GM12878 (cell line): ENCODE measurements around the gene CABP7. TPM values are rescaled to one million over a fixed set of nuclear protein-coding genes. Genes with fewer than 3 reads are reported as not detected.

Experiments used
- ATAC-seq: fragments of 200-7000 bp; cut with Tn5 transposase; 3 replicates; pipeline ENCODE4 v1.9.1; 2020; ENCODE audit warnings: mild to moderate bottlenecking, moderate library complexity
- BruUV-seq: library from RNA; stranded (reverse); fragments of 400-500 nt; replicated peaks from 2 replicates; lab custom pipeline; 2021; lab: Mats Ljungman, UMichigan
- CTCF ChIA-PET: fragments of 300-600 bp; sonication (Branson Sonifier 250); formaldehyde crosslinking; extraction: SDS; loops from one replicate; lab custom pipeline; 2021; ENCODE audit warnings: inconsistent platforms; lab: Yijun Ruan, JAX
- POLR2A ChIA-PET: fragments of 350-600 bp; formaldehyde crosslinking; extraction: SDS; loops from one replicate; lab custom pipeline; 2021; ENCODE audit warnings: inconsistent platforms; lab: Charles Lee
- RAD21 ChIA-PET: fragments of 300-600 bp; sonication (Branson Sonifier 250); formaldehyde crosslinking; loops from one replicate; lab custom pipeline; 2023; ENCODE audit warnings: antibody characterized with exemption; ENCODE audit not compliant: unreplicated experiment; lab: Charles Lee
- SMC1A ChIA-PET: fragments of 300-600 bp; sonication (Branson Sonifier 250); formaldehyde crosslinking; loops from one replicate; lab custom pipeline; 2023; ENCODE audit not compliant: unreplicated experiment, uncharacterized antibody; lab: Charles Lee
- DNase-seq: peaks from one replicate; pipeline ENCODE4 v3.0.0-alpha.2; 2011; ENCODE audit warnings: low read depth, low spot score
- FAIRE-seq: peaks from 3 replicates; lab custom pipeline; 2011; peaks lifted over from hg19 to GRCh38; lab: Jason Lieb, UNC
- H2AFZ ChIP-seq: 2 replicates; pipeline ENCODE4 v1.6.0; 2011; ENCODE audit warnings: low read depth, low read length, control low read depth; ENCODE audit not compliant: control insufficient read depth
- H3K27ac ChIP-seq: 2 replicates; pipeline ENCODE4 v1.5.1; 2011; ENCODE audit warnings: control low read depth; ENCODE audit not compliant: control insufficient read depth, insufficient read depth
- H3K27me3 ChIP-seq, 2 experiments: replicated peaks in 1 of 2; 2 replicates each; pipeline versions ENCODE4 v1.6.0 to v1.6.1; 2011; ENCODE audit warnings: low read length in 1 of 2; ENCODE audit not compliant: control insufficient read depth in 2 of 2, insufficient read depth in 2 of 2
- H3K36me3 ChIP-seq, 2 experiments: 2 replicates each; pipeline ENCODE4 v1.5.1; 2011; ENCODE audit warnings: low read length in 1 of 2; ENCODE audit not compliant: control insufficient read depth in 2 of 2, insufficient read depth in 2 of 2
- H3K4me1 ChIP-seq: 2 replicates; pipeline ENCODE4 v1.6.1; 2011; ENCODE audit warnings: mild to moderate bottlenecking, low read length, moderate library complexity, mixed read lengths; ENCODE audit not compliant: control insufficient read depth, insufficient read depth
- H3K4me2 ChIP-seq: 2 replicates; pipeline ENCODE4 v1.6.0; 2011; ENCODE audit warnings: control low read depth; ENCODE audit not compliant: control insufficient read depth, insufficient read depth
- H3K4me3 ChIP-seq: fragments of 200-600 bp; sonication (generic); 2 replicates; pipeline ENCODE4 v1.5.1; 2016
- H3K79me2 ChIP-seq: 2 replicates; pipeline ENCODE4 v1.6.0; 2011; ENCODE audit warnings: low read length; ENCODE audit not compliant: control insufficient read depth, insufficient read depth
- H3K9ac ChIP-seq: 2 replicates; pipeline ENCODE4 v1.8.0; 2011; ENCODE audit warnings: low read length, control low read depth, mixed read lengths; ENCODE audit not compliant: control insufficient read depth, insufficient read depth
- H3K9me3 ChIP-seq: replicated peaks from 3 replicates; pipeline ENCODE4 v1.5.1; 2011; ENCODE audit warnings: mild to moderate bottlenecking, low read length; ENCODE audit not compliant: control insufficient read depth, insufficient read depth
- H4K20me1 ChIP-seq: 2 replicates; pipeline ENCODE4 v1.6.0; 2011; ENCODE audit not compliant: control insufficient read depth, insufficient read depth
- CBX3 ChIP-seq: fragments of 200-600 bp; sonication (generic); IDR thresholded peaks from 2 replicates; pipeline ENCODE4 v1.6.1; 2016; ENCODE audit warnings: low read depth, borderline replicate concordance
- CEBPB ChIP-seq, 2 experiments: fragments of 150-350 bp in 1 of 2; IDR thresholded peaks; 2 replicates each; pipeline ENCODE4 v1.6.1; 2012 to 2014; ENCODE audit warnings: low read depth in 2 of 2, low read length in 2 of 2, borderline replicate concordance in 1 of 2, inconsistent platforms in 1 of 2
- CHD1 ChIP-seq: IDR thresholded peaks from 2 replicates; pipeline ENCODE4 v1.6.1; 2012; ENCODE audit warnings: low read depth, low read length, improper control_type of control experiment
- JUND ChIP-seq: IDR thresholded peaks from 2 replicates; pipeline ENCODE4 v1.6.1; 2012; ENCODE audit warnings: low read depth, mild to moderate bottlenecking, low read length, improper control_type of control experiment, moderate library complexity
- LARP7 ChIP-seq: fragments of 450-650 bp; IDR thresholded peaks from 2 replicates; pipeline ENCODE4 v1.6.1; 2017; ENCODE audit warnings: mild to moderate bottlenecking
- NRF1 ChIP-seq: conservative IDR thresholded peaks from 2 replicates; pipeline ENCODE4 v1.6.1; 2011; ENCODE audit warnings: mild to moderate bottlenecking, low read depth, low read length, improper control_type of control experiment
- ZBTB33 ChIP-seq: fragments of 450-650 bp; IDR thresholded peaks from 2 replicates; pipeline ENCODE4 v1.6.1; 2017; ENCODE audit warnings: mild to moderate bottlenecking
- ZBTB4 ChIP-seq: fragments of 450-650 bp; formaldehyde crosslinking; IDR thresholded peaks from 2 replicates; pipeline ENCODE4 v1.4.0; 2022; ENCODE audit warnings: mild to moderate bottlenecking, moderate library complexity
- WGBS: methylation state at CpG from one replicate; pipeline ENCODE4 v1.1.6; 2016; ENCODE audit warnings: low lambda C conversion rate; ENCODE audit not compliant: insufficient replicate concordance, insufficient coverage; ENCODE audit errors: missing lambda C conversion rate; 5-methylcytosine and 5-hydroxymethylcytosine counted together
- in situ Hi-C: fragments of 300-500 bp; cut with MboI; formaldehyde crosslinking; loops from 9 replicates; pipeline ENCODE4 v1.14.3; 2018; ENCODE audit warnings: mixed read lengths
- intact Hi-C: fragments of 100-400 bp; cut with micrococcal nuclease; formaldehyde crosslinking; loops from one replicate; pipeline ENCODE4 v1.14.2; 2022; ENCODE audit not compliant: unreplicated experiment
- polyA plus RNA-seq, 11 experiments: library from polyadenylated mRNA; depleted of rRNA in 4 of 11; unstranded in 6 of 11; stranded (reverse) in 5 of 11; fragments of >200 nt; fragmentation: Nextera tagmentation in 4 of 11; fragmentation: Illumina TruSeq in 1 of 11; extraction: Ambion mirVana in 4 of 11; extraction: Trizol in 1 of 11; gene quantifications; 1 replicate in 1 of 11; 2 replicates in 10 of 11; pipeline versions ENCODE4 v1.2.1 to v1.2.3, GENCODE V29; 2011 to 2016; ENCODE audit warnings: inconsistent platforms in 2 of 11, missing spikeins in 2 of 11, low read depth in 1 of 11
- total RNA-seq, 4 experiments: library from RNA; depleted of rRNA in 3 of 4; stranded (reverse); fragments of >200 nt in 3 of 4; fragmentation: Illumina TruSeq in 1 of 4; extraction: Trizol in 1 of 4; gene quantifications; 2 replicates each; pipeline versions ENCODE4 v1.2.1 to v1.2.3, GENCODE V29; 2013 to 2021

The CABP7 gene
- total and polyA plus RNA-seq, 10 of the 15 experiments (the other 5 are each of a cell fraction or from before 2014, with no cell fraction given) = 0.02 to 0.18 (median 0.05) TPM; not detected in 5

- no peak for TF ChIP-seq CHD1
- TF ChIP-seq ZBTB4 (CRISPR knock-in tag) = no peak
- no peak for TF ChIP-seq CEBPB (IDR thresholded peaks at IDR 0.05; ENCODE audit: borderline replicate concordance in 1 of 2, low read depth in 2 of 2, low read length in 2 of 2)
- no peak for TF ChIP-seq LARP7
- no peak for TF ChIP-seq ZBTB33
- no peak for TF ChIP-seq NRF1
- no peak for TF ChIP-seq CBX3
- no peak for TF ChIP-seq JUND
- TF ChIP-seq, all 136 proteins: peak for 0
- no peaks in the 10 kb centered on the region for H4K20me1 ChIP-seq
- ChIA-PET CTCF (no interaction called here), POLR2A (no interaction called here), RAD21 (no interaction called here), SMC1A (no interaction called here)
- H3K36me3 ChIP-seq = no peaks in the 10 kb centered on the region; a peak in 1 of 4 replicates
- no peak overlapping the region for H3K27ac ChIP-seq
- H3K4me3 ChIP-seq = no peak overlapping the region
- intact Hi-C loops (no loop called here), in situ Hi-C loops (no loop called here)
- no peaks in the 10 kb centered on the region for H3K4me1 ChIP-seq
- 50% methylated on average over 2 of the region's 2 CpGs for WGBS
- H3K79me2 ChIP-seq = no peaks in the 10 kb centered on the region
- no peak for FAIRE-seq
- H3K9ac ChIP-seq = no peak overlapping the region
- no peaks in the 10 kb centered on the region for H3K9me3 ChIP-seq
- no peak overlapping the region for H3K4me2 ChIP-seq
- no peaks in the 10 kb centered on the region for H3K27me3 ChIP-seq
- no TSS peak for BruUV-seq
- DNase-seq = no peak
- ATAC-seq = no peak
- no peak overlapping the region for H2AFZ ChIP-seq
Measured at GRCh38 chr22:29741926-29742325, 22.1 kb downstream of the CABP7 start.
